H9 (cell line): ENCODE measurements around the gene FHIT. TPM values are rescaled to one million over a fixed set of nuclear protein-coding genes. Genes with fewer than 3 reads are reported as not detected.

Experiments used
- DNase-seq: peaks from one replicate; pipeline ENCODE4 v3.0.0-alpha.2; 2017
- H2AFZ ChIP-seq: one replicate; pipeline ENCODE4 v1.6.1; 2013; ENCODE audit warnings: mild to moderate bottlenecking, low read length, control low read depth, moderate library complexity
- H2AK5ac ChIP-seq: 2 replicates; pipeline ENCODE4 v1.6.1; 2013; ENCODE audit warnings: low read length, control low read depth, mixed read lengths; ENCODE audit not compliant: insufficient read length
- H2BK120ac ChIP-seq: one replicate; pipeline ENCODE4 v1.6.1; 2013; ENCODE audit warnings: low read depth, mild to moderate bottlenecking, low read length, control low read depth, inconsistent platforms; ENCODE audit not compliant: poor library complexity, severe bottlenecking
- H2BK12ac ChIP-seq: 2 replicates; pipeline ENCODE4 v1.6.1; 2013; ENCODE audit warnings: low read length, control low read depth, mixed read lengths, low read depth; ENCODE audit not compliant: insufficient read length
- H2BK15ac ChIP-seq: 2 replicates; pipeline ENCODE4 v1.6.1; 2013; ENCODE audit warnings: low read depth, low read length, control low read depth
- H2BK20ac ChIP-seq: one replicate; pipeline ENCODE4 v1.6.1; 2013; ENCODE audit warnings: low read depth, mild to moderate bottlenecking, low read length, control low read depth, inconsistent platforms; ENCODE audit not compliant: poor library complexity, severe bottlenecking
- H2BK5ac ChIP-seq: 2 replicates; pipeline ENCODE4 v1.6.1; 2013; ENCODE audit warnings: low read length, control low read depth, mixed read lengths; ENCODE audit not compliant: insufficient read length
- H3K14ac ChIP-seq: 2 replicates; pipeline ENCODE4 v1.6.1; 2013; ENCODE audit warnings: low read length, control low read depth; ENCODE audit not compliant: insufficient read depth
- H3K18ac ChIP-seq: 2 replicates; pipeline ENCODE4 v1.6.1; 2013; ENCODE audit warnings: low read depth, mild to moderate bottlenecking, mixed read lengths, low read length, control low read depth; ENCODE audit not compliant: insufficient read length
- H3K23ac ChIP-seq: 2 replicates; pipeline ENCODE4 v1.6.1; 2013; ENCODE audit warnings: low read length, control low read depth, mixed read lengths, low read depth; ENCODE audit not compliant: insufficient read length
- H3K23me2 ChIP-seq: 2 replicates; pipeline ENCODE4 v1.6.1; 2013; ENCODE audit warnings: low read depth, mild to moderate bottlenecking, mixed read lengths, low read length, control low read depth; ENCODE audit not compliant: insufficient read length, poor library complexity, severe bottlenecking
- H3K27ac ChIP-seq: 2 replicates; pipeline ENCODE4 v1.5.1; 2013; ENCODE audit warnings: low read length, control low read depth, mixed read lengths, low read depth; ENCODE audit not compliant: insufficient read length
- H3K27me3 ChIP-seq: 2 replicates; pipeline ENCODE4 v1.6.1; 2013; ENCODE audit warnings: low read length, control low read depth, inconsistent platforms; ENCODE audit not compliant: insufficient read depth
- H3K4ac ChIP-seq: 2 replicates; pipeline ENCODE4 v1.6.1; 2013; ENCODE audit warnings: low read depth, mild to moderate bottlenecking, control low read depth, inconsistent platforms, low read length, moderate library complexity
- H3K4me1 ChIP-seq: 2 replicates; pipeline ENCODE4 v1.6.1; 2013; ENCODE audit warnings: low read length, control low read depth, inconsistent platforms; ENCODE audit not compliant: insufficient read depth
- H3K4me2 ChIP-seq: 2 replicates; pipeline ENCODE4 v1.6.1; 2013; ENCODE audit warnings: low read length, control low read depth, mixed read lengths; ENCODE audit not compliant: insufficient read length, insufficient read depth
- H3K56ac ChIP-seq: 2 replicates; pipeline ENCODE4 v1.6.1; 2013; ENCODE audit warnings: low read depth, mild to moderate bottlenecking, mixed read lengths, low read length, control low read depth; ENCODE audit not compliant: insufficient read length
- H3K79me1 ChIP-seq: 2 replicates; pipeline ENCODE4 v1.6.1; 2013; ENCODE audit warnings: low read depth, mild to moderate bottlenecking, moderate library complexity, low read length, control low read depth, inconsistent platforms; ENCODE audit not compliant: insufficient read depth, poor library complexity, severe bottlenecking
- H3K79me2 ChIP-seq: 2 replicates; pipeline ENCODE4 v1.6.1; 2013; ENCODE audit warnings: low read length, control low read depth, inconsistent platforms; ENCODE audit not compliant: insufficient read depth
- H3K9ac ChIP-seq: 2 replicates; pipeline ENCODE4 v1.6.1; 2013; ENCODE audit warnings: low read length, control low read depth, mixed read lengths; ENCODE audit not compliant: insufficient read length; ENCODE audit errors: extremely low read depth
- H3K9me3 ChIP-seq: one replicate; pipeline ENCODE4 v1.6.1; 2013; ENCODE audit warnings: low read depth, low read length, inconsistent platforms; ENCODE audit not compliant: control insufficient read depth
- H3T11ph ChIP-seq: one replicate; pipeline ENCODE4 v1.6.1; 2013; ENCODE audit warnings: mild to moderate bottlenecking, low read length, control low read depth, inconsistent platforms
- H4K20me1 ChIP-seq: one replicate; pipeline ENCODE4 v1.6.1; 2013; ENCODE audit not compliant: control insufficient read depth, insufficient read length, insufficient read depth
- H4K5ac ChIP-seq: 2 replicates; pipeline ENCODE4 v1.6.1; 2013; ENCODE audit warnings: low read depth, mild to moderate bottlenecking, mixed read lengths, low read length, control low read depth; ENCODE audit not compliant: insufficient read length
- H4K8ac ChIP-seq: replicated peaks from 2 replicates; pipeline ENCODE4 v1.6.1; 2013; ENCODE audit warnings: low read length, control low read depth, mixed read lengths, low read depth; ENCODE audit not compliant: insufficient read length
- H4K91ac ChIP-seq: 2 replicates; pipeline ENCODE4 v1.6.1; 2013; ENCODE audit warnings: low read depth, mild to moderate bottlenecking, moderate library complexity, mixed read lengths, low read length, control low read depth; ENCODE audit not compliant: insufficient read length
- H3K27ac Mint-ChIP-seq, 3 experiments: 2 replicates in 2 of 3; 3 replicates in 1 of 3; pipeline ENCODE4 v1.8.0; 2020 to 2021; ENCODE audit warnings: mixed read lengths in 3 of 3, mild to moderate bottlenecking in 1 of 3, moderate library complexity in 1 of 3
- H3K27me3 Mint-ChIP-seq: 2 replicates; pipeline ENCODE4 v1.8.0; 2021; ENCODE audit warnings: low read depth, mild to moderate bottlenecking, moderate library complexity, mixed read lengths
- H3K36me3 Mint-ChIP-seq, 3 experiments: 2 replicates in 2 of 3; 3 replicates in 1 of 3; pipeline ENCODE4 v1.8.0; 2020 to 2021; ENCODE audit warnings: low read depth in 3 of 3, mixed read lengths in 3 of 3; ENCODE audit not compliant: insufficient read depth in 1 of 3
- H3K4me1 Mint-ChIP-seq, 2 experiments: 2 replicates each; pipeline ENCODE4 v1.8.0; 2020; ENCODE audit warnings: mixed read lengths in 2 of 2
- H3K4me3 Mint-ChIP-seq, 2 experiments: 2 replicates in 1 of 2; 3 replicates in 1 of 2; pipeline ENCODE4 v1.8.0; 2020 to 2021; ENCODE audit warnings: mild to moderate bottlenecking in 2 of 2, mixed read lengths in 2 of 2, moderate library complexity in 1 of 2
- H3K9me3 Mint-ChIP-seq, 2 experiments: 2 replicates in 1 of 2; 3 replicates in 1 of 2; pipeline ENCODE4 v1.8.0; 2020; ENCODE audit warnings: mild to moderate bottlenecking in 2 of 2, mixed read lengths in 2 of 2, moderate library complexity in 1 of 2
- WGBS: extraction: QIAGEN DNeasy Blood & Tissue Kit; methylation state at CpG from one replicate; pipeline ENCODE4 v1.1.7; 2013; ENCODE audit warnings: missing lambda C conversion rate, low lambda C conversion rate, mixed read lengths; ENCODE audit not compliant: insufficient read length; ENCODE audit errors: extremely low coverage; 5-methylcytosine and 5-hydroxymethylcytosine counted together
- total RNA-seq: library from RNA; stranded (reverse); gene quantifications from 2 replicates; pipeline ENCODE4 v1.2.1, GENCODE V29; 2021
- TF ChIP-seq, protein P1 (sequence below): fragments of 200-600 bp; sonication (generic); conservative IDR thresholded peaks from 3 replicates; pipeline ENCODE4 v1.8.0; 2021; ENCODE audit warnings: antibody characterized with exemption, mild to moderate bottlenecking

The FHIT gene
- total RNA-seq, 1 experiment from 2014 or later, result 3.0 TPM

DNA sequence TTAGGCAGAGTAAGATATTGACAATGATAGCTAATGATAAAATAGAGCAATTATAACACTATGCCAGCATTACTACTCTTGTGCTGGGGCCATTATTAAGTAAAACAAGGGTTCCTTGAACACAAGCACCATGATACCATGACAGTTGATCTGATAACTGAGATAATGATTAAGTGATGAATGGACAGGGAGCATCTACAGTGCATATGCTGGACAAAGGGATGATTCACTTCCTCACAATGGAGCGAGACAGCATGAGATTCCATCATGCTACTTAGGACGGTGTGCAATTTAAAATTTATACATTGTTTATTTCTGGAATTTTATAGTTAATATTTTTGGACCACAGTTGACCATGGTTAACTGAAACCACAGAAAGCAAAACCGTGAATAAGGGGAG, 156.6 kb downstream of the FHIT start:
- Histone ChIP-seq H3T11ph (no peak overlapping the region), H2AK5ac (no peak overlapping the region), H3K23ac (no peak overlapping the region), H3K9me3 (no peaks in the 10 kb centered on the region), H3K23me2 (no peaks in the 10 kb centered on the region), H3K79me1 (no peaks in the 10 kb centered on the region), H3K9ac (no peak overlapping the region), H4K20me1 (no peaks in the 10 kb centered on the region), H3K27ac (no peak overlapping the region), H2BK120ac (no peak overlapping the region), H4K91ac (no peak overlapping the region), H2BK5ac (no peak overlapping the region), H3K79me2 (no peaks in the 10 kb centered on the region), H3K18ac (no peak overlapping the region), H2AFZ (no peak overlapping the region), H2BK20ac (no peak overlapping the region), H3K27me3 (no peaks in the 10 kb centered on the region), H3K14ac (no peak overlapping the region), H4K5ac (no peak overlapping the region), H2BK12ac (no peak overlapping the region), H3K4ac (no peak overlapping the region), H2BK15ac (no peak overlapping the region), H3K4me2 (no peak overlapping the region), H3K4me1 (no peaks in the 10 kb centered on the region), H4K8ac (no peak overlapping the region), H3K56ac (no peak overlapping the region)
- Mint-ChIP-seq H3K27ac (no peak overlapping the region), H3K4me3 (no peak overlapping the region), H3K27me3 (no peaks in the 10 kb centered on the region), H3K9me3 (no peaks in the 10 kb centered on the region), H3K4me1 (peaks cover 12 to 13% of the 10 kb centered on the region in 2 experiments), H3K36me3 (no peaks in the 10 kb centered on the region)
- WGBS, result no CpG with 5 or more reads among the region's 3 CpGs
- TF ChIP-seq, protein P1, sequence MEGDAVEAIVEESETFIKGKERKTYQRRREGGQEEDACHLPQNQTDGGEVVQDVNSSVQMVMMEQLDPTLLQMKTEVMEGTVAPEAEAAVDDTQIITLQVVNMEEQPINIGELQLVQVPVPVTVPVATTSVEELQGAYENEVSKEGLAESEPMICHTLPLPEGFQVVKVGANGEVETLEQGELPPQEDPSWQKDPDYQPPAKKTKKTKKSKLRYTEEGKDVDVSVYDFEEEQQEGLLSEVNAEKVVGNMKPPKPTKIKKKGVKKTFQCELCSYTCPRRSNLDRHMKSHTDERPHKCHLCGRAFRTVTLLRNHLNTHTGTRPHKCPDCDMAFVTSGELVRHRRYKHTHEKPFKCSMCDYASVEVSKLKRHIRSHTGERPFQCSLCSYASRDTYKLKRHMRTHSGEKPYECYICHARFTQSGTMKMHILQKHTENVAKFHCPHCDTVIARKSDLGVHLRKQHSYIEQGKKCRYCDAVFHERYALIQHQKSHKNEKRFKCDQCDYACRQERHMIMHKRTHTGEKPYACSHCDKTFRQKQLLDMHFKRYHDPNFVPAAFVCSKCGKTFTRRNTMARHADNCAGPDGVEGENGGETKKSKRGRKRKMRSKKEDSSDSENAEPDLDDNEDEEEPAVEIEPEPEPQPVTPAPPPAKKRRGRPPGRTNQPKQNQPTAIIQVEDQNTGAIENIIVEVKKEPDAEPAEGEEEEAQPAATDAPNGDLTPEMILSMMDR, result no peak
- no peak for DNase-seq
